Brain pericyte (primary cell): ENCODE data around the gene MIGA1.
"Not testable (repeated sequence)": the region's sequence is repeated elsewhere in the genome, so short reads cannot be mapped to it uniquely, and the experiment has no call there.

Experiments used
- DNase-seq: peaks from one replicate; pipeline ENCODE4 v3.0.0-alpha.2; 2012; ENCODE audit warnings: low read depth, low spot score

MIGA1 gene

GRCh38 chr1:77906624-77907023, 127.2 kb downstream of the MIGA1 start:
- DNase-seq, result no peak

GRCh38 chr1:77910116-77910515, 130.7 kb downstream of the MIGA1 start:
- no peak for DNase-seq

- not testable (repeated sequence) for DNase-seq
These were observed 139.5 kb downstream of the MIGA1 start for GRCh38 chr1:77918918-77919317.

- no peak for DNase-seq
These were observed 146.1 kb downstream of the MIGA1 start for GRCh38 chr1:77925518-77925917.

GRCh38 chr1:77925956-77926355, 146.5 kb downstream of the MIGA1 start:
- no peak for DNase-seq

- no peak for DNase-seq
These were observed 147.3 kb downstream of the MIGA1 start for GRCh38 chr1:77926561-77927357.

- no peak for DNase-seq
These were observed 148.0 kb downstream of the MIGA1 start for GRCh38 chr1:77927414-77927813.
